K562 (cell line): ENCODE data around the gene JDP2. TPM values are rescaled to one million over a fixed set of nuclear protein-coding genes. Genes with fewer than 3 reads are reported as not detected.

Source experiments
- CCAR2 ChIP-seq: fragments of 200-400 bp; formaldehyde crosslinking; IDR thresholded peaks from 2 replicates; pipeline ENCODE4 v1.6.1; 2017; ENCODE audit warnings: mild to moderate bottlenecking, low read depth, low read length
- ELF2 ChIP-seq: fragments of 250-450 bp; sonication (Bioruptor Pico); IDR thresholded peaks from 2 replicates; pipeline ENCODE4 v1.5.0; 2021; ENCODE audit warnings: mild to moderate bottlenecking
- EP400 ChIP-seq: fragments of 450-650 bp; IDR thresholded peaks from 2 replicates; pipeline ENCODE4 v1.6.1; 2017; ENCODE audit warnings: antibody characterized with exemption, mild to moderate bottlenecking, moderate library complexity
- HDAC8 ChIP-seq: fragments of 450-650 bp; IDR thresholded peaks from 2 replicates; pipeline ENCODE4 v1.6.1; 2016; ENCODE audit warnings: mild to moderate bottlenecking, missing genetic modification characterization, moderate library complexity, missing compliant biosample characterization
- JUND ChIP-seq, 2 experiments: IDR thresholded peaks; 2 replicates in 1 of 2; 3 replicates in 1 of 2; pipeline ENCODE4 v1.6.1; 2011; ENCODE audit warnings: borderline replicate concordance in 2 of 2, low read depth in 2 of 2, low read length in 2 of 2, improper control_type of control experiment in 1 of 2, missing biosample characterization in 1 of 2, missing genetic modification characterization in 1 of 2, missing genetic modification reagents in 1 of 2
- MTA3 ChIP-seq: fragments of 450-650 bp; formaldehyde crosslinking; IDR thresholded peaks from 2 replicates; pipeline ENCODE4 v1.6.1; 2017; ENCODE audit warnings: mild to moderate bottlenecking, borderline replicate concordance
- RBFOX2 ChIP-seq: fragments of 200-400 bp; formaldehyde crosslinking; IDR thresholded peaks from 2 replicates; pipeline ENCODE4 v1.6.1; 2017; ENCODE audit warnings: low read depth, mild to moderate bottlenecking, low read length, moderate library complexity
- SIRT6 ChIP-seq: IDR thresholded peaks from one replicate; pipeline ENCODE4 v1.6.1; 2012; ENCODE audit warnings: low read depth, mild to moderate bottlenecking, control low read depth, inconsistent platforms, low read length, moderate library complexity
- TCFL5 ChIP-seq: fragments of 250-450 bp; sonication (Bioruptor Pico); conservative IDR thresholded peaks from 2 replicates; pipeline ENCODE4 v1.6.1; 2021; ENCODE audit warnings: mild to moderate bottlenecking, moderate library complexity, matching md5 sums
- XRCC4 ChIP-seq: IDR thresholded peaks from one replicate; pipeline ENCODE4 v1.6.1; 2011; ENCODE audit not compliant: insufficient read depth, insufficient read length; ENCODE audit errors: extremely low read depth
- ZEB2 ChIP-seq: fragments of 450-650 bp; IDR thresholded peaks from 2 replicates; pipeline ENCODE4 v1.6.1; 2016
- ZNF584 ChIP-seq: fragments of 200-800 bp; sonication (Bioruptor generic); IDR thresholded peaks from 2 replicates; pipeline ENCODE4 v1.6.1; 2016; ENCODE audit warnings: low read depth, mild to moderate bottlenecking, missing genetic modification characterization, missing compliant biosample characterization
- polyA plus RNA-seq, 8 experiments: library from polyadenylated mRNA; depleted of rRNA in 4 of 8; stranded (reverse) in 5 of 8; unstranded in 3 of 8; fragments of >200 nt; fragmentation: Nextera tagmentation in 2 of 8; fragmentation: Illumina TruSeq in 1 of 8; extraction: Ambion mirVana in 2 of 8; extraction: Trizol in 1 of 8; gene quantifications; 2 replicates each; pipeline versions ENCODE4 v1.2.1 to v1.2.3, GENCODE V29; 2011 to 2014; ENCODE audit warnings: inconsistent platforms in 1 of 8, missing spikeins in 1 of 8
- total RNA-seq, 7 experiments: library from RNA; depleted of rRNA in 6 of 7; stranded (reverse); fragments of >200 nt in 6 of 7; fragmentation: Illumina TruSeq in 2 of 7; extraction: Trizol in 2 of 7; gene quantifications; 2 replicates each; pipeline versions ENCODE4 v1.2.1 to v1.2.3, GENCODE V29; 2011 to 2021; ENCODE audit warnings: low replicate concordance in 1 of 7
- TF ChIP-seq, protein P1 (sequence below): fragments of 150-350 bp; IDR thresholded peaks from 2 replicates; pipeline ENCODE4 v1.6.1; 2014; ENCODE audit warnings: low read depth, mild to moderate bottlenecking, low read length, borderline replicate concordance
- TF ChIP-seq, protein P2 (sequence below): fragments of 450-650 bp; IDR thresholded peaks from 2 replicates; pipeline ENCODE4 v1.6.1; 2016; ENCODE audit warnings: missing biosample characterization, missing genetic modification characterization
- TF ChIP-seq, protein P3 (sequence below): fragments of 200-800 bp; sonication (Bioruptor generic); IDR thresholded peaks from 2 replicates; pipeline ENCODE4 v1.6.1; 2017; ENCODE audit warnings: missing genetic modification characterization, missing compliant biosample characterization
- TF ChIP-seq, protein P4 (sequence below): sonication (generic); formaldehyde crosslinking; IDR thresholded peaks from 2 replicates; pipeline ENCODE4 v1.8.0; 2023; ENCODE audit warnings: mild to moderate bottlenecking, missing genetic modification reagents

The JDP2 gene
- total and polyA plus RNA-seq, 9 of the 15 experiments (the other 6 are each of a cell fraction or from before 2014, with no cell fraction given), result 0.27 to 13.8 (median 3.1) TPM

DNA sequence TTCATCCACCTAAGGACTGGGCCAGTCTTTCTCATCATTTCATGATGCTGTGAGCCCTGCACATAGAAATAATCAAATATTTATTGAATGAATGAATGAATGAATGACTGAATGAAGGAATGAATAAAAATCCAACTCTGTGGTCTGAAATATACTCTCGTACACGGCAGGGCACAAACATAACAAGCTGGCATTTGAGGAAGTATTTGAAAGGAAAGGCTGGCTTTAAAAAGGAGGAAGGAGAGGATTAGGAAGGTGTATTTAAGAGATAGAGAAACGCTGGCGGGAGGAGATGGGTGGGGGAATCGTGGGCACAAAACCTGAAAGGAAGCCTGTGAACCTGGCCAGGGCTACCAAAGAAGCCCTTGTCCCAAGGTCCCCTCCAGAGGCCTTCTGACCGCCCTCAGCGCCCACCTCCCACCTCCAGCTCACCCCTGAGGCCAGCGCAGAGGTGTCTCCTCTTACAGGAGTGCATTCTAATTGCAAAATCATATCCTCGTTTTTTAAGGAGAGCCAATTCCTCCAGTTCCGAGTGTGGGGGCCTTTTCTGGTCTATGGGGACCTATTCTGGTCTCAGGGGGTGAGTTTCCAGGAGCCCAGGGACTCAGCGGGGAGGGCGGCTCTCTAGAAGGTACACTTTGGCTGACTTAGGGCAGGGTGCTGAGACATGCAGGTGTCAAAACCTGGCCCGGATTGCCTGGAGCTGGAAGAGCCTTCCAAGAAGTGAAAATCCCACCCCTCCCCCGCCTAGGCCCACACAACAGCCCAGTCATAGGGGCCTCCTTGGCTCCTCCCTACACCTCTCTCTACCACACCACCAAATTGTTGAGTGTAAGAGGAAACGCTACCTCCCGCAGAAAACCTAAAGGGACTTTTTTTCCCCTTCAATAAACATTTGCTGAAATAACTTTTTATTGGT is 8.7 kb upstream of the JDP2 start (continued):
- TF ChIP-seq, protein P1, sequence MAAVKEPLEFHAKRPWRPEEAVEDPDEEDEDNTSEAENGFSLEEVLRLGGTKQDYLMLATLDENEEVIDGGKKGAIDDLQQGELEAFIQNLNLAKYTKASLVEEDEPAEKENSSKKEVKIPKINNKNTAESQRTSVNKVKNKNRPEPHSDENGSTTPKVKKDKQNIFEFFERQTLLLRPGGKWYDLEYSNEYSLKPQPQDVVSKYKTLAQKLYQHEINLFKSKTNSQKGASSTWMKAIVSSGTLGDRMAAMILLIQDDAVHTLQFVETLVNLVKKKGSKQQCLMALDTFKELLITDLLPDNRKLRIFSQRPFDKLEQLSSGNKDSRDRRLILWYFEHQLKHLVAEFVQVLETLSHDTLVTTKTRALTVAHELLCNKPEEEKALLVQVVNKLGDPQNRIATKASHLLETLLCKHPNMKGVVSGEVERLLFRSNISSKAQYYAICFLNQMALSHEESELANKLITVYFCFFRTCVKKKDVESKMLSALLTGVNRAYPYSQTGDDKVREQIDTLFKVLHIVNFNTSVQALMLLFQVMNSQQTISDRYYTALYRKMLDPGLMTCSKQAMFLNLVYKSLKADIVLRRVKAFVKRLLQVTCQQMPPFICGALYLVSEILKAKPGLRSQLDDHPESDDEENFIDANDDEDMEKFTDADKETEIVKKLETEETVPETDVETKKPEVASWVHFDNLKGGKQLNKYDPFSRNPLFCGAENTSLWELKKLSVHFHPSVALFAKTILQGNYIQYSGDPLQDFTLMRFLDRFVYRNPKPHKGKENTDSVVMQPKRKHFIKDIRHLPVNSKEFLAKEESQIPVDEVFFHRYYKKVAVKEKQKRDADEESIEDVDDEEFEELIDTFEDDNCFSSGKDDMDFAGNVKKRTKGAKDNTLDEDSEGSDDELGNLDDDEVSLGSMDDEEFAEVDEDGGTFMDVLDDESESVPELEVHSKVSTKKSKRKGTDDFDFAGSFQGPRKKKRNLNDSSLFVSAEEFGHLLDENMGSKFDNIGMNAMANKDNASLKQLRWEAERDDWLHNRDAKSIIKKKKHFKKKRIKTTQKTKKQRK, result no peak
- TF ChIP-seq, protein P2, sequence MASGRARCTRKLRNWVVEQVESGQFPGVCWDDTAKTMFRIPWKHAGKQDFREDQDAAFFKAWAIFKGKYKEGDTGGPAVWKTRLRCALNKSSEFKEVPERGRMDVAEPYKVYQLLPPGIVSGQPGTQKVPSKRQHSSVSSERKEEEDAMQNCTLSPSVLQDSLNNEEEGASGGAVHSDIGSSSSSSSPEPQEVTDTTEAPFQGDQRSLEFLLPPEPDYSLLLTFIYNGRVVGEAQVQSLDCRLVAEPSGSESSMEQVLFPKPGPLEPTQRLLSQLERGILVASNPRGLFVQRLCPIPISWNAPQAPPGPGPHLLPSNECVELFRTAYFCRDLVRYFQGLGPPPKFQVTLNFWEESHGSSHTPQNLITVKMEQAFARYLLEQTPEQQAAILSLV (tag), result no peak
- 0 out of 2 replicates have a peak, but pooled peaks have one; percentile 33 for TF ChIP-seq JUND (IDR thresholded peaks at IDR 0.05; ENCODE audit: borderline replicate concordance, low read depth, low read length)
- TF ChIP-seq JUND (tag; IDR thresholded peaks at IDR 0.05; ENCODE audit: borderline replicate concordance, low read depth, low read length), result no peak; the same call in 2 of the 3 replicates
- TF ChIP-seq TCFL5 (CRISPR knock-in tag), result no peak
- TF ChIP-seq EP400, result no peak
- peak; percentile 41 for TF ChIP-seq RBFOX2
- TF ChIP-seq, protein P3, sequence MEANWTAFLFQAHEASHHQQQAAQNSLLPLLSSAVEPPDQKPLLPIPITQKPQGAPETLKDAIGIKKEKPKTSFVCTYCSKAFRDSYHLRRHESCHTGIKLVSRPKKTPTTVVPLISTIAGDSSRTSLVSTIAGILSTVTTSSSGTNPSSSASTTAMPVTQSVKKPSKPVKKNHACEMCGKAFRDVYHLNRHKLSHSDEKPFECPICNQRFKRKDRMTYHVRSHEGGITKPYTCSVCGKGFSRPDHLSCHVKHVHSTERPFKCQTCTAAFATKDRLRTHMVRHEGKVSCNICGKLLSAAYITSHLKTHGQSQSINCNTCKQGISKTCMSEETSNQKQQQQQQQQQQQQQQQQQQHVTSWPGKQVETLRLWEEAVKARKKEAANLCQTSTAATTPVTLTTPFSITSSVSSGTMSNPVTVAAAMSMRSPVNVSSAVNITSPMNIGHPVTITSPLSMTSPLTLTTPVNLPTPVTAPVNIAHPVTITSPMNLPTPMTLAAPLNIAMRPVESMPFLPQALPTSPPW (CRISPR knock-in tag), result 0 out of 2 replicates have a peak, but pooled peaks have one; percentile 35
- TF ChIP-seq CCAR2, result no peak
- no peak for TF ChIP-seq XRCC4
- no peak for TF ChIP-seq HDAC8 (tag)
- TF ChIP-seq ZNF584 (CRISPR knock-in tag), result no peak
- TF ChIP-seq ELF2, result no peak
- TF ChIP-seq ZEB2, result 0 out of 2 replicates have a peak, but pooled peaks have one; percentile 22
- TF ChIP-seq, protein P4, sequence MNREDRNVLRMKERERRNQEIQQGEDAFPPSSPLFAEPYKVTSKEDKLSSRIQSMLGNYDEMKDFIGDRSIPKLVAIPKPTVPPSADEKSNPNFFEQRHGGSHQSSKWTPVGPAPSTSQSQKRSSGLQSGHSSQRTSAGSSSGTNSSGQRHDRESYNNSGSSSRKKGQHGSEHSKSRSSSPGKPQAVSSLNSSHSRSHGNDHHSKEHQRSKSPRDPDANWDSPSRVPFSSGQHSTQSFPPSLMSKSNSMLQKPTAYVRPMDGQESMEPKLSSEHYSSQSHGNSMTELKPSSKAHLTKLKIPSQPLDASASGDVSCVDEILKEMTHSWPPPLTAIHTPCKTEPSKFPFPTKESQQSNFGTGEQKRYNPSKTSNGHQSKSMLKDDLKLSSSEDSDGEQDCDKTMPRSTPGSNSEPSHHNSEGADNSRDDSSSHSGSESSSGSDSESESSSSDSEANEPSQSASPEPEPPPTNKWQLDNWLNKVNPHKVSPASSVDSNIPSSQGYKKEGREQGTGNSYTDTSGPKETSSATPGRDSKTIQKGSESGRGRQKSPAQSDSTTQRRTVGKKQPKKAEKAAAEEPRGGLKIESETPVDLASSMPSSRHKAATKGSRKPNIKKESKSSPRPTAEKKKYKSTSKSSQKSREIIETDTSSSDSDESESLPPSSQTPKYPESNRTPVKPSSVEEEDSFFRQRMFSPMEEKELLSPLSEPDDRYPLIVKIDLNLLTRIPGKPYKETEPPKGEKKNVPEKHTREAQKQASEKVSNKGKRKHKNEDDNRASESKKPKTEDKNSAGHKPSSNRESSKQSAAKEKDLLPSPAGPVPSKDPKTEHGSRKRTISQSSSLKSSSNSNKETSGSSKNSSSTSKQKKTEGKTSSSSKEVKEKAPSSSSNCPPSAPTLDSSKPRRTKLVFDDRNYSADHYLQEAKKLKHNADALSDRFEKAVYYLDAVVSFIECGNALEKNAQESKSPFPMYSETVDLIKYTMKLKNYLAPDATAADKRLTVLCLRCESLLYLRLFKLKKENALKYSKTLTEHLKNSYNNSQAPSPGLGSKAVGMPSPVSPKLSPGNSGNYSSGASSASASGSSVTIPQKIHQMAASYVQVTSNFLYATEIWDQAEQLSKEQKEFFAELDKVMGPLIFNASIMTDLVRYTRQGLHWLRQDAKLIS, result no peak
- no peak for TF ChIP-seq MTA3
- no peak for TF ChIP-seq SIRT6
